ENCODE measurements around the gene HRH1.
"Not testable (repeated sequence)": the region's sequence is repeated elsewhere in the genome, so short reads cannot be mapped to it uniquely, and the experiment has no call there.

The HRH1 gene

GRCh38 chr3:11140713-11141104, 13.6 kb upstream of the HRH1 start:
- DNase-seq (ENCODE audit: low read depth in 4 of 4, low spot score in 1 of 4) = no peak

GRCh38 chr3:11143476-11143875, 10.8 kb upstream of the HRH1 start:
- no peak for DNase-seq (ENCODE audit: low read depth in 4 of 4, low spot score in 1 of 4)

- DNase-seq (ENCODE audit: low read depth in 4 of 4, low spot score in 1 of 4) = no peak
These were observed 9.3 kb upstream of the HRH1 start for GRCh38 chr3:11144996-11145395.

GRCh38 chr3:11145888-11146287, 8.4 kb upstream of the HRH1 start:
- no peak for DNase-seq (ENCODE audit: low read depth in 4 of 4, low spot score in 1 of 4)

GRCh38 chr3:11146773-11147660, 7.3 kb upstream of the HRH1 start:
- no peak for DNase-seq (ENCODE audit: low read depth in 4 of 4, low spot score in 1 of 4)

GRCh38 chr3:11150256-11150655, 4.0 kb upstream of the HRH1 start:
- DNase-seq (ENCODE audit: low read depth in 4 of 4, low spot score in 1 of 4) = no peak

- DNase-seq (ENCODE audit: low read depth in 4 of 4, low spot score in 1 of 4) = no peak
These were observed 2.0 kb upstream of the HRH1 start for GRCh38 chr3:11152301-11152700.

GRCh38 chr3:11154953-11155325, 646 bp downstream of the HRH1 start:
- DNase-seq (ENCODE audit: low read depth in 4 of 4, low spot score in 1 of 4) = no peak

- peak in 2 of 4 experiments; percentile 15 to 21 for DNase-seq (ENCODE audit: low read depth in 4 of 4, low spot score in 1 of 4)
These were observed 1.2 kb downstream of the HRH1 start for GRCh38 chr3:11155341-11156025.

- DNase-seq (ENCODE audit: low read depth in 4 of 4, low spot score in 1 of 4) = no peak
These were observed 1.7 kb downstream of the HRH1 start for GRCh38 chr3:11156026-11156410.

GRCh38 chr3:11157421-11157820, 3.1 kb downstream of the HRH1 start:
- DNase-seq (ENCODE audit: low read depth in 4 of 4, low spot score in 1 of 4) = no peak

- no peak for DNase-seq (ENCODE audit: low read depth in 4 of 4, low spot score in 1 of 4)
These were observed 5.2 kb downstream of the HRH1 start for GRCh38 chr3:11159421-11159904.

- DNase-seq (ENCODE audit: low read depth in 4 of 4, low spot score in 1 of 4) = no peak
These were observed 7.4 kb downstream of the HRH1 start for GRCh38 chr3:11161666-11162065.

- no peak for DNase-seq (ENCODE audit: low read depth in 4 of 4, low spot score in 1 of 4)
These were observed 8.4 kb downstream of the HRH1 start for GRCh38 chr3:11162401-11163345.

- no peak for DNase-seq (ENCODE audit: low read depth in 4 of 4, low spot score in 1 of 4)
These were observed 10.3 kb downstream of the HRH1 start for GRCh38 chr3:11164607-11165006.

GRCh38 chr3:11165476-11165875, 11.2 kb downstream of the HRH1 start:
- DNase-seq (ENCODE audit: low read depth in 4 of 4, low spot score in 1 of 4) = no peak

- not testable (repeated sequence) for DNase-seq (ENCODE audit: low read depth in 4 of 4, low spot score in 1 of 4)
These were observed 12.6 kb downstream of the HRH1 start for GRCh38 chr3:11166807-11167400.

GRCh38 chr3:11167590-11167989, 13.3 kb downstream of the HRH1 start:
- DNase-seq (ENCODE audit: low read depth in 4 of 4, low spot score in 1 of 4) = no peak

GRCh38 chr3:11168406-11168805, 14.1 kb downstream of the HRH1 start:
- DNase-seq (ENCODE audit: low read depth in 4 of 4, low spot score in 1 of 4) = no peak

GRCh38 chr3:11168881-11169805, 14.8 kb downstream of the HRH1 start:
- DNase-seq (ENCODE audit: low read depth in 4 of 4, low spot score in 1 of 4) = no peak
